ENCODE measurements around the gene KRT86. TPM values are rescaled to one million over a fixed set of nuclear protein-coding genes. Genes with fewer than 3 reads are reported as not detected.

The KRT86 gene
- total and polyA plus RNA-seq, 2 of the 13 experiments (the other 11 are each of a cell fraction or from before 2014, with no cell fraction given), result not detected

- Histone ChIP-seq H3K36me3 (replicated peaks in 1 of 2; ENCODE audit: control insufficient read depth in 1 of 2, insufficient read depth in 2 of 2, low read length in 2 of 2) (no peaks in the 10 kb centered on the region), H3K27ac (ENCODE audit: extremely low read length, insufficient read depth, low read length) (no peak overlapping the region), H3K79me2 (ENCODE audit: insufficient read depth, low read length) (no peaks in the 10 kb centered on the region), H4K20me1 (ENCODE audit: insufficient read depth, low read length) (no peaks in the 10 kb centered on the region), H3K9me3 (ENCODE audit: low read length) (no peaks in the 10 kb centered on the region), H3K4me1 (ENCODE audit: insufficient read depth, low read length) (no peaks in the 10 kb centered on the region), H3K4me2 (ENCODE audit: low read depth, low read length) (no peak overlapping the region), H3K27me3 (ENCODE audit: control insufficient read depth in 1 of 2, insufficient read depth in 2 of 2, low read length in 2 of 2) (peaks cover 2 to 51% of the 10 kb centered on the region in 2 experiments; a peak in 4 of 5 replicates), H3K4me3 (replicated peaks in 1 of 3; ENCODE audit: insufficient read depth in 1 of 3, low read depth in 2 of 3, low read length in 3 of 3) (no peak overlapping the region), H3K9ac (ENCODE audit: insufficient read depth, low read depth, low read length) (no peak overlapping the region), H2AFZ (ENCODE audit: low read length) (no peak overlapping the region)
- CTCF ChIA-PET (ENCODE audit: low intra/inter-chr PET ratio, low total read pairs), result no interaction called here
- FAIRE-seq (no peak), ATAC-seq (no peak), DNase-seq (ENCODE audit: low spot score) (no peak)
- no TSS peak for BruUV-seq (replicated peaks)
- POLR2A ChIA-PET, result no interaction called here
- intact Hi-C loops (cut with micrococcal nuclease; ENCODE audit: unreplicated experiment), result no loop called here
- in situ Hi-C loops (cut with HindIII; ENCODE audit: extremely low pct_ligation_motif_present, low pct_unique_long_range_greater_than_20kb), result no loop called here
- 45% methylated on average over 23 of the region's 40 CpGs for WGBS (ENCODE audit: low lambda C conversion rate)
- no peak for TF ChIP-seq GRHL1 (CRISPR knock-in tag; conservative IDR thresholded peaks at IDR 0.05)
- no peak for TF ChIP-seq MYNN (CRISPR knock-in tag; IDR thresholded peaks at IDR 0.05; ENCODE audit: low read depth)
- no peak for TF ChIP-seq ZNF761 (CRISPR knock-in tag; conservative IDR thresholded peaks at IDR 0.05)
- TF ChIP-seq LCORL (IDR thresholded peaks at IDR 0.05), result no peak
- no peak for TF ChIP-seq LCORL (CRISPR knock-in tag; IDR thresholded peaks at IDR 0.05)
- TF ChIP-seq ZNF121 (CRISPR knock-in tag; IDR thresholded peaks at IDR 0.05), result no peak
- no peak for TF ChIP-seq ZBTB38 (CRISPR knock-in tag; IDR thresholded peaks at IDR 0.05)
- no peak for TF ChIP-seq ZNF12 (CRISPR knock-in tag; IDR thresholded peaks at IDR 0.05)
- no peak for TF ChIP-seq ZNF292 (CRISPR knock-in tag; IDR thresholded peaks at IDR 0.05; ENCODE audit: borderline replicate concordance, low read depth)
- TF ChIP-seq FOSL2 (CRISPR knock-in tag; IDR thresholded peaks at IDR 0.05), result no peak
- TF ChIP-seq SMAD9 (CRISPR knock-in tag; IDR thresholded peaks at IDR 0.05), result no peak
- no peak for TF ChIP-seq DNMT1 (CRISPR knock-in tag; IDR thresholded peaks at IDR 0.05)
- TF ChIP-seq TGIF2 (CRISPR knock-in tag; IDR thresholded peaks at IDR 0.05), result no peak
- no peak for TF ChIP-seq MEIS2 (CRISPR knock-in tag; IDR thresholded peaks at IDR 0.05)
- TF ChIP-seq HIC2 (CRISPR knock-in tag; IDR thresholded peaks at IDR 0.05; ENCODE audit: low read depth), result no peak
- TF ChIP-seq ELF4 (CRISPR knock-in tag; IDR thresholded peaks at IDR 0.05; ENCODE audit: borderline replicate concordance), result no peak
- TF ChIP-seq MED13 (CRISPR knock-in tag; IDR thresholded peaks at IDR 0.05), result no peak
- TF ChIP-seq ZXDC (CRISPR knock-in tag; IDR thresholded peaks at IDR 0.05), result no peak
- TF ChIP-seq NR0B2 (CRISPR knock-in tag; IDR thresholded peaks at IDR 0.05), result no peak
- TF ChIP-seq HOXD1 (CRISPR knock-in tag; IDR thresholded peaks at IDR 0.05), result no peak
These were observed 40.8 kb upstream of the KRT86 start for GRCh38 chr12:52233462-52234207.

Measured in HepG2 (cell line).